IPS-NIHi7 (cell line): ENCODE measurements around the gene PRKAB2.
"Not testable (repeated sequence)": the region's sequence is repeated elsewhere in the genome, so short reads cannot be mapped to it uniquely, and the experiment has no call there.

Experiments
- DNase-seq: peaks from one replicate; pipeline ENCODE4 v3.0.0; 2012; ENCODE audit warnings: mixed read lengths; ENCODE audit errors: extremely low spot score

The PRKAB2 gene

GRCh38 chr1:147110434-147110833, 61.8 kb downstream of the PRKAB2 start:
- no peak for DNase-seq

GRCh38 chr1:147109762-147110161, 62.5 kb downstream of the PRKAB2 start:
- no peak for DNase-seq

- no peak for DNase-seq
Measured at GRCh38 chr1:147109041-147109440, 63.2 kb downstream of the PRKAB2 start.

GRCh38 chr1:147106407-147106881, 65.8 kb downstream of the PRKAB2 start:
- not testable (repeated sequence) for DNase-seq

GRCh38 chr1:147105909-147106308, 66.4 kb downstream of the PRKAB2 start:
- DNase-seq: no peak
